ENCODE measurements around the gene VRK1. TPM values are rescaled to one million over a fixed set of nuclear protein-coding genes. Genes with fewer than 3 reads are reported as not detected.
"Not testable (repeated sequence)": the region's sequence is repeated elsewhere in the genome, so short reads cannot be mapped to it uniquely, and the experiment has no call there.

Gene VRK1
- total and polyA plus RNA-seq, 10 of the 15 experiments (the other 5 are each of a cell fraction or from before 2014, with no cell fraction given) = 50.9 to 137 (median 84.7) TPM

DNA sequence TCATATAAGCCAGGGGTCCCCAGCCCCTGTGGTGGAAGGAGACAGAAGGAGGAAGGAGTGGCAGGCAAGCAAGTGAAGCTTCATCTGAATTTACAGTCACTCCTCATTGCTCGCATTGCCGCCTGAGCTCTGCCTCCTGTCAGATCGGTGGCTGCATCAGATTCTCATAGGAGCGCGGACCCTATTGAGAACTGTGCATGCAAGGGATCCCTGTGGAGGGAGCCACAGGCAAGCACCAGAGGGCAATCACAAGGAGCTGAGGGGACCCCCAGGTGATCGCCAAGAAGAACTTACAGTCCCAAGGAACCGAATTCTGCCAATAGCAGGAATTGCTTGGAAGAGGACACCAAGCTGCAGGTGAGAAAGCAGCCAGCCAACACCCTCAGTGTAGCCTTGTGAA is 33.2 kb upstream of the VRK1 start:
- intact Hi-C loops (cut with micrococcal nuclease; ENCODE audit: unreplicated experiment) = no loop called here
- no TSS peak for BruUV-seq (replicated peaks)
- Histone ChIP-seq H3K4me3 (no peak overlapping the region), H3K9me3 (replicated peaks; ENCODE audit: control insufficient read depth, insufficient read depth, low read length) (no peaks in the 10 kb centered on the region), H3K27ac (ENCODE audit: control insufficient read depth, insufficient read depth) (no peak overlapping the region), H3K79me2 (ENCODE audit: control insufficient read depth, insufficient read depth, low read length) (no peaks in the 10 kb centered on the region), H3K4me1 (ENCODE audit: control insufficient read depth, insufficient read depth, low read length) (no peaks in the 10 kb centered on the region), H3K9ac (ENCODE audit: control insufficient read depth, insufficient read depth, low read length) (no peak overlapping the region), H4K20me1 (ENCODE audit: control insufficient read depth, insufficient read depth) (no peaks in the 10 kb centered on the region), H2AFZ (ENCODE audit: control insufficient read depth, low read depth, low read length) (no peak overlapping the region), H3K36me3 (ENCODE audit: control insufficient read depth in 2 of 2, insufficient read depth in 2 of 2, low read length in 1 of 2) (no peaks in the 10 kb centered on the region), H3K27me3 (replicated peaks in 1 of 2; ENCODE audit: control insufficient read depth in 2 of 2, insufficient read depth in 2 of 2, low read length in 1 of 2) (no peaks in the 10 kb centered on the region), H3K4me2 (ENCODE audit: control insufficient read depth, insufficient read depth) (no peak overlapping the region)
- ChIA-PET CTCF (no interaction called here), SMC1A (ENCODE audit: uncharacterized antibody, unreplicated experiment) (no interaction called here), RAD21 (ENCODE audit: unreplicated experiment) (interaction anchor here (3.8 kb wide), 1 partner anchor 89 kb away, joined by 25 read pairs; no protein-coding TSS in a partner anchor), POLR2A (no interaction called here)
- DNase-seq (ENCODE audit: low read depth, low spot score) (no peak), ATAC-seq (no peak), FAIRE-seq (no peak)
- WGBS (ENCODE audit: insufficient coverage, insufficient replicate concordance, low lambda C conversion rate, missing lambda C conversion rate) = 86% methylated on average over 7 of the region's 7 CpGs
- TF ChIP-seq, protein P1, sequence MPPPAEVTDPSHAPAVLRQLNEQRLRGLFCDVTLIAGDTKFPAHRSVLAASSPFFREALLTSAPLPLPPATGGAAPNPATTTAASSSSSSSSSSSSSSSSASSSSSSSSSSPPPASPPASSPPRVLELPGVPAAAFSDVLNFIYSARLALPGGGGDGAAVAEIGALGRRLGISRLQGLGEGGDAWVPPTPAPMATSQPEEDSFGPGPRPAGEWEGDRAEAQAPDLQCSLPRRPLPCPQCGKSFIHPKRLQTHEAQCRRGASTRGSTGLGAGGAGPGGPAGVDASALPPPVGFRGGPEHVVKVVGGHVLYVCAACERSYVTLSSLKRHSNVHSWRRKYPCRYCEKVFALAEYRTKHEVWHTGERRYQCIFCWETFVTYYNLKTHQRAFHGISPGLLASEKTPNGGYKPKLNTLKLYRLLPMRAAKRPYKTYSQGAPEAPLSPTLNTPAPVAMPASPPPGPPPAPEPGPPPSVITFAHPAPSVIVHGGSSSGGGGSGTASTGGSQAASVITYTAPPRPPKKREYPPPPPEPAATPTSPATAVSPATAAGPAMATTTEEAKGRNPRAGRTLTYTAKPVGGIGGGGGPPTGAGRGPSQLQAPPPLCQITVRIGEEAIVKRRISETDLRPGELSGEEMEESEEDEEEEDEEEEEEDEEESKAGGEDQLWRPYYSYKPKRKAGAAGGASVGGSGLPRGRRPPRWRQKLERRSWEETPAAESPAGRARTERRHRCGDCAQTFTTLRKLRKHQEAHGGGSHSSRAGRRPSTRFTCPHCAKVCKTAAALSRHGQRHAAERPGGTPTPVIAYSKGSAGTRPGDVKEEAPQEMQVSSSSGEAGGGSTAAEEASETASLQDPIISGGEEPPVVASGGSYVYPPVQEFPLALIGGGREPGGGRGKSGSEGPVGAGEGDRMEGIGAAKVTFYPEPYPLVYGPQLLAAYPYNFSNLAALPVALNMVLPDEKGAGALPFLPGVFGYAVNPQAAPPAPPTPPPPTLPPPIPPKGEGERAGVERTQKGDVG (CRISPR knock-in tag; IDR thresholded peaks at IDR 0.05) = no peak
- TF ChIP-seq GATAD2B (conservative IDR thresholded peaks at IDR 0.05; ENCODE audit: low read depth) (no peak), CHD2 (IDR thresholded peaks at IDR 0.05; ENCODE audit: borderline replicate concordance, low read depth, low read length) (no peak), NFXL1 (IDR thresholded peaks at IDR 0.05; ENCODE audit: borderline replicate concordance) (no peak), BMI1 (IDR thresholded peaks at IDR 0.05; ENCODE audit: borderline replicate concordance) (no peak), YBX1 (IDR thresholded peaks at IDR 0.05) (no peak), BHLHE40 (IDR thresholded peaks at IDR 0.05; ENCODE audit: borderline replicate concordance in 1 of 2, low read depth in 2 of 2, low read length in 1 of 2) (no peak), KDM1A (IDR thresholded peaks at IDR 0.05; ENCODE audit: borderline replicate concordance) (no peak), ZNF207 (IDR thresholded peaks at IDR 0.05; ENCODE audit: borderline replicate concordance) (no peak), NFYB (IDR thresholded peaks at IDR 0.05; ENCODE audit: insufficient read depth, low read depth, low read length) (no peak), ZBED1 (IDR thresholded peaks at IDR 0.05; ENCODE audit: borderline replicate concordance) (no peak), EP300 (IDR thresholded peaks at IDR 0.05; ENCODE audit: borderline replicate concordance in 1 of 2, control insufficient read depth in 1 of 2, low read depth in 2 of 2, low read length in 2 of 2) (no peak), ETV6 (conservative IDR thresholded peaks at IDR 0.05 in 1 of 2, IDR thresholded peaks at IDR 0.05 in 1 of 2; ENCODE audit: borderline replicate concordance in 1 of 2, low read depth in 1 of 2) (no peak), CBX5 (IDR thresholded peaks at IDR 0.05; ENCODE audit: low read depth) (no peak), SREBF2 (IDR thresholded peaks at IDR 0.05; ENCODE audit: low read length) (no peak), TARDBP (IDR thresholded peaks at IDR 0.05; ENCODE audit: borderline replicate concordance) (no peak)
- in situ Hi-C loops (cut with MboI) = no loop called here

DNA sequence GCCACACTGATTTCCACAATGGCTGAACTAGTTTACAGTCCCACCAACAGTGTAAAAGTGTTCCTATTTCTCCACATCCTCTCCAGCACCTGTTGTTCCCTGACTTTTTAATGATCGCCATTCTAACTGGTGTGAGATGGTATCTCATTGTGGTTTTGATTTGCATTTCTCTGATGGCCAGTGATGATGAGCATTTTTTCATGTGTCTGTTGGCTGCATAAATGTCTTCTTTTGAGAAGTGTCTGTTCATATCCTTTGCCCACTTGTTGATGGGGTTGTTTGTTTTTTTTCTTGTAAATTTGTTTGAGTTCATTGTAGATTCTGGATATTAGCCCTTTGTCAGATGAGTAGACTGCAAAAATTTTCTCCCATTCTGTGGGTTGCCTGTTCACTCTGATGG is 32.0 kb upstream of the VRK1 start:
- H4K20me1 ChIP-seq (ENCODE audit: control insufficient read depth, insufficient read depth); H3K9ac ChIP-seq (ENCODE audit: control insufficient read depth, insufficient read depth, low read length); H3K27me3 ChIP-seq (replicated peaks in 1 of 2; ENCODE audit: control insufficient read depth in 2 of 2, insufficient read depth in 2 of 2, low read length in 1 of 2); H2AFZ ChIP-seq (ENCODE audit: control insufficient read depth, low read depth, low read length); BruUV-seq (replicated peaks); DNase-seq (ENCODE audit: low read depth, low spot score); H3K4me2 ChIP-seq (ENCODE audit: control insufficient read depth, insufficient read depth); ATAC-seq; intact Hi-C loops (cut with micrococcal nuclease; ENCODE audit: unreplicated experiment); H3K9me3 ChIP-seq (replicated peaks; ENCODE audit: control insufficient read depth, insufficient read depth, low read length); H3K36me3 ChIP-seq (ENCODE audit: control insufficient read depth in 2 of 2, insufficient read depth in 2 of 2, low read length in 1 of 2); H3K27ac ChIP-seq (ENCODE audit: control insufficient read depth, insufficient read depth); H3K4me3 ChIP-seq; RAD21 ChIA-PET (ENCODE audit: unreplicated experiment); FAIRE-seq; in situ Hi-C loops (cut with MboI); H3K79me2 ChIP-seq (ENCODE audit: control insufficient read depth, insufficient read depth, low read length); CTCF ChIA-PET; H3K4me1 ChIP-seq (ENCODE audit: control insufficient read depth, insufficient read depth, low read length); POLR2A ChIA-PET; SMC1A ChIA-PET (ENCODE audit: uncharacterized antibody, unreplicated experiment): not testable (repeated sequence)
- WGBS (ENCODE audit: insufficient coverage, insufficient replicate concordance, low lambda C conversion rate, missing lambda C conversion rate) = no CpG with 5 or more reads among the region's 1 CpG

Data from GM12878 (cell line).